Nephron (organoid): ENCODE data around the gene ANKRD44.

Experiments
- H3K27ac Mint-ChIP-seq, 3 experiments: 2 replicates each; pipeline ENCODE4 v1.8.0; 2020; ENCODE audit warnings: mixed read lengths in 3 of 3, mild to moderate bottlenecking in 2 of 3, moderate library complexity in 1 of 3
- H3K27me3 Mint-ChIP-seq: 2 replicates; pipeline ENCODE4 v1.8.0; 2021; ENCODE audit warnings: low read depth, mild to moderate bottlenecking, moderate library complexity, mixed read lengths
- H3K36me3 Mint-ChIP-seq: 2 replicates; pipeline ENCODE4 v1.8.0; 2020; ENCODE audit warnings: low read depth, mixed read lengths
- H3K4me1 Mint-ChIP-seq: 2 replicates; pipeline ENCODE4 v1.8.0; 2020; ENCODE audit warnings: mixed read lengths
- H3K4me3 Mint-ChIP-seq, 3 experiments: 2 replicates each; pipeline ENCODE4 v1.8.0; 2020; ENCODE audit warnings: mild to moderate bottlenecking in 3 of 3, mixed read lengths in 3 of 3, moderate library complexity in 2 of 3
- H3K9me3 Mint-ChIP-seq: 2 replicates; pipeline ENCODE4 v1.8.0; 2020; ENCODE audit warnings: mixed read lengths
- CTCF ChIP-seq, 3 experiments: fragments of 200-600 bp; sonication (generic); IDR thresholded peaks; one replicate each; pipeline ENCODE4 v1.5.0; 2021; ENCODE audit warnings: antibody characterized with exemption in 3 of 3; ENCODE audit not compliant: unreplicated experiment in 3 of 3

The ANKRD44 gene

GRCh38 chr2:197080578-197081216 lies 229.9 kb downstream of the ANKRD44 start:
- Mint-ChIP-seq H3K4me1 (peaks cover 31% of the 10 kb centered on the region), H3K4me3 (no peak overlapping the region), H3K36me3 (peaks cover 12% of the 10 kb centered on the region), H3K27me3 (no peaks in the 10 kb centered on the region), H3K9me3 (no peaks in the 10 kb centered on the region), H3K27ac (peak overlapping the region in 2 of 3 experiments; percentile 58 to 70)
- TF ChIP-seq CTCF (IDR thresholded peaks at IDR 0.05; ENCODE audit: unreplicated experiment in 3 of 3): no peak

- H3K9me3 Mint-ChIP-seq: no peaks in the 10 kb centered on the region
- peaks cover 12% of the 10 kb centered on the region for H3K36me3 Mint-ChIP-seq
- peak overlapping the region in 2 of 3 experiments; percentile 58 to 70 for H3K27ac Mint-ChIP-seq
- peaks cover 31% of the 10 kb centered on the region for H3K4me1 Mint-ChIP-seq
- H3K4me3 Mint-ChIP-seq: no peak overlapping the region
- no peaks in the 10 kb centered on the region for H3K27me3 Mint-ChIP-seq
- no peak for TF ChIP-seq CTCF (IDR thresholded peaks at IDR 0.05; ENCODE audit: unreplicated experiment in 3 of 3)
Measured at GRCh38 chr2:197079832-197080555, 230.6 kb downstream of the ANKRD44 start.

GRCh38 chr2:197079414-197079813 lies 231.2 kb downstream of the ANKRD44 start:
- no peak for TF ChIP-seq CTCF (IDR thresholded peaks at IDR 0.05; ENCODE audit: unreplicated experiment in 3 of 3)
- H3K9me3 Mint-ChIP-seq: no peaks in the 10 kb centered on the region
- no peaks in the 10 kb centered on the region for H3K27me3 Mint-ChIP-seq
- peaks cover 12% of the 10 kb centered on the region for H3K36me3 Mint-ChIP-seq
- peak overlapping the region; percentile 14 to 49 (median 14) for H3K27ac Mint-ChIP-seq
- peaks cover 31% of the 10 kb centered on the region for H3K4me1 Mint-ChIP-seq
- no peak overlapping the region for H3K4me3 Mint-ChIP-seq

- H3K27me3 Mint-ChIP-seq: no peaks in the 10 kb centered on the region
- peak overlapping the region; percentile 11 to 42 (median 14) for H3K27ac Mint-ChIP-seq
- H3K36me3 Mint-ChIP-seq: peaks cover 12% of the 10 kb centered on the region
- peaks cover 36% of the 10 kb centered on the region for H3K4me1 Mint-ChIP-seq
- H3K9me3 Mint-ChIP-seq: no peaks in the 10 kb centered on the region
- no peak overlapping the region for H3K4me3 Mint-ChIP-seq
- no peak for TF ChIP-seq CTCF (IDR thresholded peaks at IDR 0.05; ENCODE audit: unreplicated experiment in 3 of 3)
Measured at GRCh38 chr2:197078535-197078934, 232.0 kb downstream of the ANKRD44 start.

GRCh38 chr2:197077336-197077735 lies 233.2 kb downstream of the ANKRD44 start:
- H3K27ac Mint-ChIP-seq: peak overlapping the region; percentile 78 to 84 (median 82)
- H3K9me3 Mint-ChIP-seq: no peaks in the 10 kb centered on the region
- H3K4me3 Mint-ChIP-seq: no peak overlapping the region
- no peak for TF ChIP-seq CTCF (IDR thresholded peaks at IDR 0.05; ENCODE audit: unreplicated experiment in 3 of 3)
- H3K36me3 Mint-ChIP-seq: peaks cover 8% of the 10 kb centered on the region
- no peaks in the 10 kb centered on the region for H3K27me3 Mint-ChIP-seq
- H3K4me1 Mint-ChIP-seq: peaks cover 36% of the 10 kb centered on the region
